Keratinocyte (primary cell): ENCODE data around the gene FGGY. TPM values are rescaled to one million over a fixed set of nuclear protein-coding genes. Genes with fewer than 3 reads are reported as not detected.

Experiments
- DNase-seq: peaks from one replicate; pipeline ENCODE4 v3.0.0-alpha.2; 2011; ENCODE audit warnings: low read depth, missing footprints, low spot score
- FAIRE-seq: peaks from 2 replicates; lab custom pipeline; 2011; peaks lifted over from hg19 to GRCh38; lab: Jason Lieb, UNC
- H2AFZ ChIP-seq: 2 replicates; pipeline ENCODE4 v1.6.0; 2012; ENCODE audit warnings: low read length, control low read depth, inconsistent platforms; ENCODE audit not compliant: control insufficient read depth
- H3K27ac ChIP-seq: 2 replicates; pipeline ENCODE4 v1.5.1; 2011; ENCODE audit warnings: low read length; ENCODE audit not compliant: control insufficient read depth, insufficient read depth
- H3K27me3 ChIP-seq: 3 replicates; pipeline ENCODE4 v1.6.0; 2011; ENCODE audit warnings: low read length; ENCODE audit not compliant: control insufficient read depth, insufficient read depth; ENCODE audit errors: extremely low read depth
- H3K36me3 ChIP-seq, 2 experiments: 2 replicates in 1 of 2; 3 replicates in 1 of 2; pipeline ENCODE4 v1.5.1; 2011; ENCODE audit warnings: low read length in 2 of 2, mild to moderate bottlenecking in 1 of 2; ENCODE audit not compliant: control insufficient read depth in 2 of 2, insufficient read depth in 2 of 2; ENCODE audit errors: extremely low read depth in 1 of 2
- H3K4me1 ChIP-seq: 3 replicates; pipeline ENCODE4 v1.5.1; 2011; ENCODE audit warnings: low read length; ENCODE audit not compliant: control insufficient read depth, insufficient read depth; ENCODE audit errors: extremely low read depth
- H3K4me2 ChIP-seq: 3 replicates; pipeline ENCODE4 v1.6.0; 2011; ENCODE audit warnings: low read depth, low read length; ENCODE audit not compliant: control insufficient read depth, insufficient read depth; ENCODE audit errors: extremely low read depth
- H3K4me3 ChIP-seq, 3 experiments: fragments of 200-600 bp in 1 of 3; sonication (generic) in 1 of 3; 2 replicates in 2 of 3; 3 replicates in 1 of 3; pipeline ENCODE4 v1.5.1; 2011 to 2016; ENCODE audit warnings: low read length in 3 of 3, mild to moderate bottlenecking in 3 of 3, control low read depth in 2 of 3, inconsistent platforms in 1 of 3, low read depth in 1 of 3, mixed read lengths in 1 of 3, mixed run types in 1 of 3, moderate library complexity in 1 of 3; ENCODE audit not compliant: control insufficient read depth in 2 of 3, insufficient read depth in 2 of 3; ENCODE audit errors: extremely low read depth in 1 of 3
- H3K79me2 ChIP-seq: 2 replicates; pipeline ENCODE4 v1.6.0; 2012; ENCODE audit warnings: low read length; ENCODE audit not compliant: control insufficient read depth, insufficient read depth
- H3K9ac ChIP-seq: 3 replicates; pipeline ENCODE4 v1.6.0; 2011; ENCODE audit warnings: low read length; ENCODE audit not compliant: control insufficient read depth, insufficient read depth; ENCODE audit errors: extremely low read depth
- H3K9me1 ChIP-seq: 3 replicates; pipeline ENCODE4 v1.6.0; 2011; ENCODE audit warnings: low read length; ENCODE audit not compliant: control insufficient read depth, insufficient read depth; ENCODE audit errors: extremely low read depth
- H3K9me3 ChIP-seq: 2 replicates; pipeline ENCODE4 v1.5.1; 2012; ENCODE audit warnings: low read depth, low read length; ENCODE audit not compliant: control insufficient read depth
- H4K20me1 ChIP-seq: 3 replicates; pipeline ENCODE4 v1.6.0; 2011; ENCODE audit warnings: low read length; ENCODE audit not compliant: control insufficient read depth, insufficient read depth; ENCODE audit errors: extremely low read depth
- CTCF ChIP-seq, 3 experiments: IDR thresholded peaks in 1 of 3; conservative IDR thresholded peaks in 1 of 3; optimal IDR thresholded peaks in 1 of 3; 2 replicates in 2 of 3; 3 replicates in 1 of 3; pipeline versions ENCODE3 to v1.5.1; 2011; ENCODE audit warnings: low read length in 3 of 3, mild to moderate bottlenecking in 3 of 3, moderate library complexity in 2 of 3, control low read depth in 1 of 3, inconsistent platforms in 1 of 3; ENCODE audit not compliant: insufficient read depth in 2 of 3; ENCODE audit errors: extremely low read depth in 1 of 3
- EZH2 ChIP-seq: IDR thresholded peaks from one replicate; pipeline ENCODE4 v1.6.1; 2012; ENCODE audit warnings: inconsistent platforms, mild to moderate bottlenecking, low read length, moderate library complexity
- dilution Hi-C: fragments of 300-500 bp; cut with MboI; formaldehyde crosslinking; loops from one replicate; pipeline ENCODE4 v1.7.0; 2020; ENCODE audit warnings: low sequenced_read_pairs; ENCODE audit not compliant: extremely low pct_ligation_motif_present
- polyA plus RNA-seq, 5 experiments: library from polyadenylated mRNA; depleted of rRNA in 3 of 5; stranded (reverse) in 3 of 5; stranded (forward) in 1 of 5; unstranded in 1 of 5; fragments of >200 nt; gene quantifications; 1 replicate in 1 of 5; 2 replicates in 3 of 5; 3 replicates in 1 of 5; pipeline versions ENCODE4 v1.2.1 to v1.2.3, GENCODE V29; 2011 to 2012; ENCODE audit warnings: missing spikeins in 2 of 5, low read depth in 1 of 5, low replicate concordance in 1 of 5

Gene FGGY
- polyA plus RNA-seq, 1 donor (not counting 4 experiments of a cell fraction or from before 2014, with no cell fraction given), result 16.6 TPM

GRCh38 chr1:59383963-59384362 is 87.1 kb downstream of the FGGY start:
- Histone ChIP-seq H3K4me3 (no peak overlapping the region), H3K9me3 (no peaks in the 10 kb centered on the region), H2AFZ (no peak overlapping the region), H3K27me3 (no peaks in the 10 kb centered on the region), H3K27ac (no peak overlapping the region), H3K36me3 (no peaks in the 10 kb centered on the region), H3K79me2 (no peaks in the 10 kb centered on the region), H3K9ac (no peak overlapping the region), H4K20me1 (no peaks in the 10 kb centered on the region), H3K4me2 (no peak overlapping the region), H3K9me1 (no peaks in the 10 kb centered on the region), H3K4me1 (peaks cover 2% of the 10 kb centered on the region)
- FAIRE-seq, result no peak
- dilution Hi-C loops, result no loop called here
- no peak for TF ChIP-seq EZH2
- DNase-seq, result no peak

GRCh38 chr1:59384443-59384842 is 87.5 kb downstream of the FGGY start:
- dilution Hi-C loops, result no loop called here
- H3K9me3 ChIP-seq, result no peaks in the 10 kb centered on the region
- no peaks in the 10 kb centered on the region for H3K4me1 ChIP-seq
- no peak overlapping the region for H3K27ac ChIP-seq
- no peak overlapping the region for H3K4me2 ChIP-seq
- no peaks in the 10 kb centered on the region for H3K36me3 ChIP-seq
- H4K20me1 ChIP-seq, result no peaks in the 10 kb centered on the region
- H2AFZ ChIP-seq, result no peak overlapping the region
- no peak overlapping the region for H3K9ac ChIP-seq
- no peaks in the 10 kb centered on the region for H3K79me2 ChIP-seq
- H3K27me3 ChIP-seq, result no peaks in the 10 kb centered on the region
- H3K9me1 ChIP-seq, result no peaks in the 10 kb centered on the region
- TF ChIP-seq CTCF (optimal IDR thresholded peaks at IDR 0.05 in 1 of 3, IDR thresholded peaks at IDR 0.05 in 1 of 3, conservative IDR thresholded peaks at IDR 0.05 in 1 of 3; ENCODE audit: extremely low read depth in 1 of 3, insufficient read depth in 2 of 3, low read length in 3 of 3) (no peak), EZH2 (no peak)
- FAIRE-seq (no peak), DNase-seq (no peak)
- no peak overlapping the region for H3K4me3 ChIP-seq

GRCh38 chr1:59388191-59388590 is 91.3 kb downstream of the FGGY start:
- H2AFZ ChIP-seq, result no peak overlapping the region
- H3K9ac ChIP-seq, result no peak overlapping the region
- no peaks in the 10 kb centered on the region for H3K79me2 ChIP-seq
- no peaks in the 10 kb centered on the region for H4K20me1 ChIP-seq
- dilution Hi-C loops, result no loop called here
- no peak for DNase-seq
- no peaks in the 10 kb centered on the region for H3K4me1 ChIP-seq
- no peaks in the 10 kb centered on the region for H3K9me1 ChIP-seq
- H3K4me2 ChIP-seq, result no peak overlapping the region
- H3K36me3 ChIP-seq, result no peaks in the 10 kb centered on the region
- H3K4me3 ChIP-seq, result no peak overlapping the region
- no peak for FAIRE-seq
- no peak for TF ChIP-seq CTCF (optimal IDR thresholded peaks at IDR 0.05 in 1 of 3, IDR thresholded peaks at IDR 0.05 in 1 of 3, conservative IDR thresholded peaks at IDR 0.05 in 1 of 3; ENCODE audit: extremely low read depth in 1 of 3, insufficient read depth in 2 of 3, low read length in 3 of 3)
- TF ChIP-seq EZH2, result no peak
- H3K27ac ChIP-seq, result no peak overlapping the region
- no peaks in the 10 kb centered on the region for H3K9me3 ChIP-seq
- H3K27me3 ChIP-seq, result no peaks in the 10 kb centered on the region
